Measurements from ENCODE around the gene ZNF746.

DNA sequence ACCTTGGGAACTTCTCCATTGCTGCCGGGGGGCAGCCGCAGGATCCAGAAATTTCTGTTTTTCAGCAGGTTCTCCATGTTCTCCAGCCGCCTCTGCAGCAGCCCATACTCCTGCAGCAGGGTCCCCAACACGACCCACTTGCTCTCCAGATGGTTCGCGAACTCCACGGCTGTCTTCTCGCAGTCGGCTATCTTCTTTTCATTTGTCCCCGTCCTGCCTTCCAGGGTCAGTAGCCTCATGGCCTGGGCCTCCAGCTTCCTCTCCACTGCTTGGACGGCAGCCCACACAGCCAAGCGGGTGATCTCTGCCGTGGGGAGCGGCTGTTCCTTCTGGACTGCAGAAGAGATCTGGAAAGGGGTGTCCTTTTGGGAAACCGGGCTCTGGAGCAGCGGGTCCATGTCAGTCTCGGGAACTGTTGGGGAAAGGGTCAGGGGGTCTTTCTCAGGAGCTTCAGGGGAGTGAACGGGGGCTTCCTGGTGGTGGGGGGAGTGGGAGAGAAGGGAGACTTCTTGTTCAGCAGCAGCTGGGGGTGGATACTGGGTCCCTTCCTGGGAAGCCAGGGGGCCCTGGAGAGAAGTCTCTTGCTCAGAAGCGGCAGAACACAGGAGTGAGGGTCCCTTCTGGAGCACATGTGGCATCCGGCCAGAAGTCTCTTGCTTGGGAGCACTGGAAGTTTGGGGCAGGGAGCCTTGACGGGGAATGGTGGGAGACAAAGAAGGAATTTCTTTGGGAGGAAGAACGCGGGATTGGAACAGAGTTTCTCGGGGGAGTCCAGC lies 42.2 kb downstream of the ZNF746 start:
- TF ChIP-seq TAF1 (IDR thresholded peaks at IDR 0.05; ENCODE audit: low read depth) = no peak
- TF ChIP-seq, protein P1, sequence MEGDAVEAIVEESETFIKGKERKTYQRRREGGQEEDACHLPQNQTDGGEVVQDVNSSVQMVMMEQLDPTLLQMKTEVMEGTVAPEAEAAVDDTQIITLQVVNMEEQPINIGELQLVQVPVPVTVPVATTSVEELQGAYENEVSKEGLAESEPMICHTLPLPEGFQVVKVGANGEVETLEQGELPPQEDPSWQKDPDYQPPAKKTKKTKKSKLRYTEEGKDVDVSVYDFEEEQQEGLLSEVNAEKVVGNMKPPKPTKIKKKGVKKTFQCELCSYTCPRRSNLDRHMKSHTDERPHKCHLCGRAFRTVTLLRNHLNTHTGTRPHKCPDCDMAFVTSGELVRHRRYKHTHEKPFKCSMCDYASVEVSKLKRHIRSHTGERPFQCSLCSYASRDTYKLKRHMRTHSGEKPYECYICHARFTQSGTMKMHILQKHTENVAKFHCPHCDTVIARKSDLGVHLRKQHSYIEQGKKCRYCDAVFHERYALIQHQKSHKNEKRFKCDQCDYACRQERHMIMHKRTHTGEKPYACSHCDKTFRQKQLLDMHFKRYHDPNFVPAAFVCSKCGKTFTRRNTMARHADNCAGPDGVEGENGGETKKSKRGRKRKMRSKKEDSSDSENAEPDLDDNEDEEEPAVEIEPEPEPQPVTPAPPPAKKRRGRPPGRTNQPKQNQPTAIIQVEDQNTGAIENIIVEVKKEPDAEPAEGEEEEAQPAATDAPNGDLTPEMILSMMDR (IDR thresholded peaks at IDR 0.05; ENCODE audit: poor library complexity, severe bottlenecking) = no peak
- no peak for TF ChIP-seq EP300 (conservative IDR thresholded peaks at IDR 0.05; ENCODE audit: poor library complexity, severe bottlenecking)
- no peak for TF ChIP-seq REST (IDR thresholded peaks at IDR 0.05; ENCODE audit: borderline replicate concordance)
- no peak for TF ChIP-seq POLR2AphosphoS5 (IDR thresholded peaks at IDR 0.05)
- TF ChIP-seq RAD21 (conservative IDR thresholded peaks at IDR 0.05) = no peak
